ENCODE data around the gene ZFPM1.

The ZFPM1 gene

GRCh38 chr16:88550246-88550661 lies 97.2 kb downstream of the ZFPM1 start:
- Histone ChIP-seq H3K4me3 (ENCODE audit: insufficient read depth, low read depth, low read length) (no peak overlapping the region), H3K27ac (ENCODE audit: insufficient read depth, low read depth, low read length, poor library complexity, severe bottlenecking) (no peak overlapping the region), H3K4me1 (ENCODE audit: control insufficient read depth, insufficient read depth, low read length) (peaks cover 19% of the 10 kb centered on the region), H3K36me3 (ENCODE audit: control insufficient read depth, insufficient read depth, low read length) (no peaks in the 10 kb centered on the region), H3K9me3 (ENCODE audit: control insufficient read depth, low read length) (no peaks in the 10 kb centered on the region), H3K27me3 (ENCODE audit: control insufficient read depth, insufficient read depth, low read length, poor library complexity, severe bottlenecking) (peaks cover 45% of the 10 kb centered on the region)
- WGBS, 2 experiments = 84 to 85% methylated on average over 16 of the region's 16 CpGs

GRCh38 chr16:88552166-88552565 lies 99.1 kb downstream of the ZFPM1 start:
- Histone ChIP-seq H3K9me3 (ENCODE audit: control insufficient read depth, low read length) (no peaks in the 10 kb centered on the region), H3K27ac (ENCODE audit: insufficient read depth, low read depth, low read length, poor library complexity, severe bottlenecking) (no peak overlapping the region), H3K4me1 (ENCODE audit: control insufficient read depth, insufficient read depth, low read length) (peaks cover 19% of the 10 kb centered on the region), H3K27me3 (ENCODE audit: control insufficient read depth, insufficient read depth, low read length, poor library complexity, severe bottlenecking) (peaks cover 27% of the 10 kb centered on the region), H3K4me3 (ENCODE audit: insufficient read depth, low read depth, low read length) (no peak overlapping the region), H3K36me3 (ENCODE audit: control insufficient read depth, insufficient read depth, low read length) (no peaks in the 10 kb centered on the region)
- WGBS, 2 experiments = 76 to 78% methylated on average over 10 of the region's 10 CpGs

- Histone ChIP-seq H3K9me3 (ENCODE audit: control insufficient read depth, low read length) (no peaks in the 10 kb centered on the region), H3K27ac (ENCODE audit: insufficient read depth, low read depth, low read length, poor library complexity, severe bottlenecking) (no peak overlapping the region), H3K4me1 (ENCODE audit: control insufficient read depth, insufficient read depth, low read length) (peaks cover 19% of the 10 kb centered on the region), H3K4me3 (ENCODE audit: insufficient read depth, low read depth, low read length) (no peak overlapping the region), H3K36me3 (ENCODE audit: control insufficient read depth, insufficient read depth, low read length) (no peaks in the 10 kb centered on the region), H3K27me3 (ENCODE audit: control insufficient read depth, insufficient read depth, low read length, poor library complexity, severe bottlenecking) (peaks cover 21% of the 10 kb centered on the region)
- 86 to 87% methylated on average over 13 of the region's 13 CpGs for WGBS, 2 experiments
These were observed 99.7 kb downstream of the ZFPM1 start for GRCh38 chr16:88552815-88553214.

GRCh38 chr16:88553739-88554138 lies 100.7 kb downstream of the ZFPM1 start:
- no peaks in the 10 kb centered on the region for H3K9me3 ChIP-seq (ENCODE audit: control insufficient read depth, low read length)
- H3K4me1 ChIP-seq (ENCODE audit: control insufficient read depth, insufficient read depth, low read length) = peaks cover 19% of the 10 kb centered on the region
- 91 to 93% methylated on average over 16 of the region's 16 CpGs for WGBS, 2 experiments
- H3K27me3 ChIP-seq (ENCODE audit: control insufficient read depth, insufficient read depth, low read length, poor library complexity, severe bottlenecking) = peaks cover 12% of the 10 kb centered on the region
- no peak overlapping the region for H3K4me3 ChIP-seq (ENCODE audit: insufficient read depth, low read depth, low read length)
- H3K36me3 ChIP-seq (ENCODE audit: control insufficient read depth, insufficient read depth, low read length) = no peaks in the 10 kb centered on the region
- no peak overlapping the region for H3K27ac ChIP-seq (ENCODE audit: insufficient read depth, low read depth, low read length, poor library complexity, severe bottlenecking)

- no peak overlapping the region for H3K27ac ChIP-seq (ENCODE audit: insufficient read depth, low read depth, low read length, poor library complexity, severe bottlenecking)
- no peak overlapping the region for H3K4me3 ChIP-seq (ENCODE audit: insufficient read depth, low read depth, low read length)
- no peaks in the 10 kb centered on the region for H3K9me3 ChIP-seq (ENCODE audit: control insufficient read depth, low read length)
- H3K4me1 ChIP-seq (ENCODE audit: control insufficient read depth, insufficient read depth, low read length) = peaks cover 13% of the 10 kb centered on the region
- peaks cover 1% of the 10 kb centered on the region for H3K27me3 ChIP-seq (ENCODE audit: control insufficient read depth, insufficient read depth, low read length, poor library complexity, severe bottlenecking)
- 69 to 70% methylated on average over 15 of the region's 15 CpGs for WGBS, 2 experiments
- no peaks in the 10 kb centered on the region for H3K36me3 ChIP-seq (ENCODE audit: control insufficient read depth, insufficient read depth, low read length)
These were observed 101.7 kb downstream of the ZFPM1 start for GRCh38 chr16:88554711-88555264.

- Histone ChIP-seq H3K9me3 (ENCODE audit: control insufficient read depth, low read length) (no peaks in the 10 kb centered on the region), H3K36me3 (ENCODE audit: control insufficient read depth, insufficient read depth, low read length) (no peaks in the 10 kb centered on the region), H3K27ac (ENCODE audit: insufficient read depth, low read depth, low read length, poor library complexity, severe bottlenecking) (no peak overlapping the region), H3K27me3 (ENCODE audit: control insufficient read depth, insufficient read depth, low read length, poor library complexity, severe bottlenecking) (no peaks in the 10 kb centered on the region), H3K4me1 (ENCODE audit: control insufficient read depth, insufficient read depth, low read length) (peaks cover 8% of the 10 kb centered on the region), H3K4me3 (ENCODE audit: insufficient read depth, low read depth, low read length) (no peak overlapping the region)
- WGBS, 2 experiments = 76 to 81% methylated on average over 14 to 15 of the region's 15 CpGs
These were observed 103.4 kb downstream of the ZFPM1 start for GRCh38 chr16:88556294-88556988.

- Histone ChIP-seq H3K36me3 (ENCODE audit: control insufficient read depth, insufficient read depth, low read length) (no peaks in the 10 kb centered on the region), H3K27me3 (ENCODE audit: control insufficient read depth, insufficient read depth, low read length, poor library complexity, severe bottlenecking) (peaks cover 7% of the 10 kb centered on the region), H3K4me1 (ENCODE audit: control insufficient read depth, insufficient read depth, low read length) (peaks cover 7% of the 10 kb centered on the region), H3K4me3 (ENCODE audit: insufficient read depth, low read depth, low read length) (no peak overlapping the region), H3K9me3 (ENCODE audit: control insufficient read depth, low read length) (no peaks in the 10 kb centered on the region), H3K27ac (ENCODE audit: insufficient read depth, low read depth, low read length, poor library complexity, severe bottlenecking) (no peak overlapping the region)
- WGBS, 2 experiments = 69% methylated on average over 38 to 45 of the region's 45 CpGs
These were observed 105.7 kb downstream of the ZFPM1 start for GRCh38 chr16:88558457-88559442.

- H3K27ac ChIP-seq (ENCODE audit: insufficient read depth, low read depth, low read length, poor library complexity, severe bottlenecking) = no peak overlapping the region
- WGBS, 2 experiments = 70 to 71% methylated on average over 22 of the region's 22 CpGs
- H3K9me3 ChIP-seq (ENCODE audit: control insufficient read depth, low read length) = no peaks in the 10 kb centered on the region
- peaks cover 4% of the 10 kb centered on the region for H3K4me1 ChIP-seq (ENCODE audit: control insufficient read depth, insufficient read depth, low read length)
- H3K27me3 ChIP-seq (ENCODE audit: control insufficient read depth, insufficient read depth, low read length, poor library complexity, severe bottlenecking) = peaks cover 7% of the 10 kb centered on the region
- no peak overlapping the region for H3K4me3 ChIP-seq (ENCODE audit: insufficient read depth, low read depth, low read length)
- H3K36me3 ChIP-seq (ENCODE audit: control insufficient read depth, insufficient read depth, low read length) = no peaks in the 10 kb centered on the region
These were observed 107.8 kb downstream of the ZFPM1 start for GRCh38 chr16:88560714-88561484.

GRCh38 chr16:88561485-88562359 lies 108.6 kb downstream of the ZFPM1 start:
- Histone ChIP-seq H3K36me3 (ENCODE audit: control insufficient read depth, insufficient read depth, low read length) (no peaks in the 10 kb centered on the region), H3K4me1 (ENCODE audit: control insufficient read depth, insufficient read depth, low read length) (peaks cover 4% of the 10 kb centered on the region), H3K4me3 (ENCODE audit: insufficient read depth, low read depth, low read length) (no peak overlapping the region), H3K27ac (ENCODE audit: insufficient read depth, low read depth, low read length, poor library complexity, severe bottlenecking) (no peak overlapping the region), H3K27me3 (ENCODE audit: control insufficient read depth, insufficient read depth, low read length, poor library complexity, severe bottlenecking) (peaks cover 7% of the 10 kb centered on the region), H3K9me3 (ENCODE audit: control insufficient read depth, low read length) (no peaks in the 10 kb centered on the region)
- 34 to 35% methylated on average over 23 to 24 of the region's 24 CpGs for WGBS, 2 experiments
